CD4-positive, alpha-beta T cell treated with Interleukin-12 subunit alpha and Interleukin-12 subunit beta, for 1 hour (primary cell): ENCODE data around the gene ALOX5.
"Not testable (repeated sequence)": the region's sequence is repeated elsewhere in the genome, so short reads cannot be mapped to it uniquely, and the experiment has no call there.

Experiments
- DNase-seq: peaks from one replicate; pipeline ENCODE4 v3.0.0-alpha.2; 2020

ALOX5 gene

GRCh38 chr10:45471531-45472310 lies 97.7 kb downstream of the ALOX5 start:
- DNase-seq, result no peak

DNA sequence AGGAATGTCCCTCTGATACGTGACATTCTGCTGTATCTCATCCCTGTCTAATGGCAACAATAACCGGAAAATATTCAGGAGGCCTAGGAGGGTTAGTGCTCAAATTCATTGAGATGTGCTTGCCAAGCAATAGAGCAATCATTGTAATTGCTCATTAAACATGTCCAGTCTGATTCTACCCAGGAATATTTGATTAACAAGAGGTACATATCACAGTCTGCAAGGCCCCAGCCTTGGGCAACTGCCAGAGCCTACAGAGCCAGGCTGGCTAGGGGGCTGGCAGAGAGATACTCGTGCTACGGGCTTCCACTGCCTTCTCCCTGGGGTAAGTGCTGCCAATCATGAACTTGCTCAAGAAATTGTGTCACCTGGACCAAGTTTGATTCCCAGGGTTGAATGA lies 99.1 kb downstream of the ALOX5 start:
- DNase-seq, result no peak

DNA sequence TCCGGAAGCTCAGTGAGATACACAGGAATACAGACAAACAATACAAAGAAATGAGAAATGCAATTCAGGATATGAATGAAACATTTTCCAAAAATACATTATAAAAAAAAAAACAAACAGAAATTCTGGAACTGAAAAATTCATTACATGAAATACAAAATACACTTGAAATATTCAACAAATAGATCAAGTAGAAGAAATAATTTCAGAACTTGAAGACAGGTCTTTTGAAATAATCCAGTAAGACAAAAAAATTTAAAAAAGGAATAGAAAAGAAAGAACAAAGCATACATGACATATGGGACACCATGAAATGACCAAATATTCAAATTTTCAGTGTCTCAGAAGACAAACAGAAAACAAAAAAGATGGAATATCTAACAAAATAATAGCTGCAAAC lies 102.5 kb downstream of the ALOX5 start:
- no peak for DNase-seq

- DNase-seq, result no peak
These were observed 106.3 kb downstream of the ALOX5 start for GRCh38 chr10:45480294-45480693.

GRCh38 chr10:45481100-45481499 lies 107.1 kb downstream of the ALOX5 start:
- DNase-seq, result not testable (repeated sequence)

DNA sequence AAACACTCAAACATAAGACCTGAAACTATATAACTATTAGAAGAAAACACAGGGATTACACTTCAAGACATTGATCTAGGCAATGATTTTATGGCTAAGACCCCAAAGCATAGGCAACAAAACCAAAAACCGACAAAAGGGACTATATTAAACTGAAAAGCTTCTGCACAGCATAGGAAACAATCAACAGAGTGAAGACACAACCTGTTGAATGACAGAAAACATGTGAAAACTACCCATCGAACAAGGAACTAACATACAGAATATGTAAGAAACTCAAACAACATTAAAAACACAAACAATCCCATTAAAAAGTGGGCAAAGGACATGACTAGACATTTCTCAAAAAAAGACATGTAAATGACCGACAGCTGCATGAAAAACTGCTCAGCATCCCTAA lies 109.0 kb downstream of the ALOX5 start:
- DNase-seq, result no peak

DNA sequence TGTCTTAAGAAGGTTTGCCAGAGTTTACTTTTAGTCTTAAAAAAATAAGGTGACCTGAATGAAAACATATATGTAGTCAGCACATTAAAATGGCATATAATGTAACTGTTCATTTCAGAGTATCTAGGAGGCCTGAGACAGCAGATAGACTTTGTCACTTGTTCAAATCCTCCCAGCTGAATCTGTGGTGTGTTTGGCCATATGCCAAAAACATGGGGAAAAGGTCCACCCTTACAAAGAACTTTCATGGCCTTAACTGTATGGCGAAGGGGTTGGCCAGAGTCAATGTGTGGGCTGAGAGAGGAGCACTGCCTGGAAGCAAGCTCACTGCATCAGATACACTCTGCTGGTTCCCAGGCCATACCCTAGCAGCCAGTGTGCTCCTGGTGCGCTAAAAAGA lies 113.7 kb downstream of the ALOX5 start:
- no peak for DNase-seq

DNA sequence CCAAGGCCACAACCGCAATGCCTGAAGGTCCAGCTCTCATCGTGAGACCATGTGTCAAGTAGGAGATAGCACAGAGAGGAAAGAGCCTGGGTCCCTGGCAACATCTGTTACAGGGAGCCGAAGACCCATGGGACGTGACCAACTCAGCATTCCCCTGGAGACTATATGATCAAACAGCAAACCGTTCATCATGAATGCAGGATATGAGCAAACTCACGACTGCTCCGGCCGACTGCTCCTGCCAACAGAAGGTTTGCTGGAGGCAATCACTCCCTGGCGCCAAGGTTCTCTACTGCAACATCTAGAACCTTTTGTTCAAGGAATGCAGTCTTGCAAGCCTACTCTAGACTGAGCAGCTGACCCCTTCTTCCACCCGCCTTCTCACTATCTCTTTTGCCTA lies 114.3 kb downstream of the ALOX5 start:
- DNase-seq, result no peak

DNA sequence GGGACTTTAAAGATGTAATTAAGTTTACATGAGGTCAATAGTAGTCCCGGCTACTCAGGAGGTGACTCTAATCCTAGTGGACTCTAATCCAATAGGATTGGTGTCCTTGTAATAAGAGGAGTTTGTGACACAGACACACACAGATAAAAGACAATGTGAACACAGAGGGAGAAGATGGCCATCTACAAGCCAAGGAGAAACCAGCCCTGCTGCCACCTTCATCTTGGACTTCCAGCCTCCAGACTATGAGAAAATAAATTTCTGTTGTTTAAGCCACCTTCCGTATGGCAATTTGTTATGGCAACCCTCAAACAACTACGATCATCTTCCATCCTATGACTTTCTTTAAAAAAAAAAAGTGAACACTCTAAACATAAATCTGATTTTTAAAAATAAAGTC lies 116.3 kb downstream of the ALOX5 start:
- DNase-seq, result no peak

- DNase-seq, result no peak
These were observed 117.0 kb downstream of the ALOX5 start for GRCh38 chr10:45491061-45491460.
